NCI-H187 treated with DMSO at 0.1 percent for 48 hours (cell line): ENCODE measurements around the gene ALKBH2.

Experiments
- DNase-seq: peaks from one replicate; lab custom pipeline; 2025; lab: John Stamatoyannopoulos, UW

Gene ALKBH2

DNA sequence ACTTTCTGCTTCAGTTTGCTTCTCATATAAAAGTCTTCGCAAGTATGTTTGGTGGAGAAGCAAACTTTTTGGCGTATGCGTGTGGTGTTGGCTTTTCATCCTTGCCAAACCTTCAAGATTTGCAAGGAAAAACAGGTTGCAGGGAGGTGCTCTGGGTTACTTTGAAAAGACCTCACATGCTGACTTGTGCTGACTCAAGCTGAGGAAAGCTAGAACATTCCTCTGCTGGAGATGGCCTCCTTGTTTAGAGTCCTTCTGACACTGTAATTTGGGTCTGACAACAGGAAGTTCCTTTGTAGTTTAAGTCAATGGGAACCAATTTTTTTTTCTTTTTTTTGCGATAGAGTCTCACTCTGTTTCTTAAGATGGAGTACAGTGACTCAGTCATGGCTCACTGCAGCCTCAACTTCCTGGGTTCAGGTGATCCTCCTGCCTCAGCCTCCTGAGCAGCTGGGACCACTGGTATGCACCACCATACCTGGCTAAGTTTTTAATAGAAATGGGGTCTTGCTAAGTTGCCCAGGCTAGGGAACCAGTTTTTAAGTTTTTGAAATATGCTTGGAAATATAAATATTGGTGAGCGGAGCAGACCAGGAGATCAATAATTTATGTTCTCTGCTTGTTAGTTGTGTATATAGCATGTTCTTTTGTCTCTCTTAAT, 20.5 kb upstream of the ALKBH2 start:
- no peak for DNase-seq

DNA sequence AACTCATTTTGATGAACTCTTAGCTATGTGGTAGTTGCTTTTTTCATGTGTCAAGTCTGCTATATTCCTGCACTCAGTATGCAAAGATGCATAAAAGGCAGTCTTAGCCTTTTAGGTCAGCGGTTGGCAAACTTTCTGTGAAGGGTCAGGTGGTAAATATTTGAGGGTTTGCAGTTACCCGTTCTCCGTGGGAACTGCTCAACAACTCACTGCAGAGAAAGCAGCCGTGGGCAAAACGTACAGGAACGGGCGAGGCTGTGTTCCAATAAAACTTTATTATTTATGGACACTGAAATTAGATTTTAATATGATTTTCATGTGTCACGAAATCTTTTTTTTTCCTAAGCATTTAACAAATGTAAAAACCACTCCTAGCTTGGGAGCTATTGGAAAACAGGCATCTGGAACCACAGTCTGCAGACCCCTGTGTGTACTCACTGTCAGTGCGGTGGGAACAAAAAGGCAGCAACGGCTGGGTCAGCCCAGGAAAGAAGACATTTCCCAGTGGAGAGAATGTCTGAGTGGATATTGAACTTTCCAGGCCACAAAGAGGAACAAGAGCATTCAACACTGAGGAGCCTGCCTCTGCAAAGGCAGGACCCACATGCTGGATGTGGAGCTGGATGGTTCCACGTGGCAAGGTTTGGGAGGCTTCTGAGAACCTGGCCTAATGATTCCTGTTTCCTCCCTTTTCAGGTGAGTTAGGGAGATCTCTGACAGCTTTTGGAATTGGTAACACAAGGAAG, 19.6 kb upstream of the ALKBH2 start:
- no peak for DNase-seq

DNA sequence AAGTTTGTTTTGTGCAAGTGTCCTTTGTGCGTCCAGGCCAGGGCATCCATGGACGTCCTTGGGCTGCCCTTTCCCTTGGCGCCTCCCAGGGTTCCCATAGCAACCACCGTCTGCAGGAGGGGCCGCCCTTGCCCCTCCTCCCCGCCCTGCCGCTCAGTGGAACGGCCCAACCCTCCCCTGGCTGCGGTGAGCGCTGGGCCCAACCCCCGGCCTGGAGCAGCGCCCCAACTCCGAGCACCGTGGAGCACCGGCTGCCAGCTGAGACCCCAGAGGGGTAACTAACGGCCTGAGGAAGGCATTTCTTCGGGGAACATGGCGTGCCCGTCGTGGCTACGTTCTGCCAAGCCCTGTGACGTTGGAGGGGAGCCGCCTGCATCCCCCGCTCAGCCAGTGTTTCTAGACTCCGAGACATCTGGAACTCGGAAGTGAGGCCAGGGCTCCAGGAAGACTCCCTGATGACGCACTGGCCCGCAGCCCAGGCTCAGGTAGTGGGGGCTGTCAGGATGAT, 17.8 kb upstream of the ALKBH2 start:
- no peak for DNase-seq

DNA sequence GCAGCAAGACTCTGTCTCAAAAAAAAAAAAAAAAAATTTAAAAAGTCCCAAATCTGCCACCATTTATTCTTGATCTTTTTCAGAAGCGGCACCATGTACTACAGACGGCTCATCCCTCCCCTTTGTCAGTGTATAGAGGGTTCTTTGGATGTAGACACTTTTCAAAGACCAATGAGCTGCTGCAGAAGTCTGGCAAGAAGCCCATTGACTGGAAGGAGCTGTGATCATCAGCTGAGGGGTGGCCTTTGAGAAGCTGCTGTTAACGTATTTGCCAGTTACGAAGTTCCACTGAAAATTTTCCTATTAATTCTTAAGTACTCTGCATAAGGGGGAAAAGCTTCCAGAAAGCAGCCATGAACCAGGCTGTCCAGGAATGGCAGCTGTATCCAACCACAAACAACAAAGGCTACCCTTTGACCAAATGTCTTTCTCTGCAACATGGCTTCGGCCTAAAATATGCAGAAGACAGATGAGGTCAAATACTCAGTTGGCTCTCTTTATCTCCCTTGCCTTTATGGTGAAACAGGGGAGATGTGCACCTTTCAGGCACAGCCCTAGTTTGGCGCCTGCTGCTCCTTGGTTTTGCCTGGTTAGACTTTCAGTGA, 16.6 kb upstream of the ALKBH2 start:
- no peak for DNase-seq

DNA sequence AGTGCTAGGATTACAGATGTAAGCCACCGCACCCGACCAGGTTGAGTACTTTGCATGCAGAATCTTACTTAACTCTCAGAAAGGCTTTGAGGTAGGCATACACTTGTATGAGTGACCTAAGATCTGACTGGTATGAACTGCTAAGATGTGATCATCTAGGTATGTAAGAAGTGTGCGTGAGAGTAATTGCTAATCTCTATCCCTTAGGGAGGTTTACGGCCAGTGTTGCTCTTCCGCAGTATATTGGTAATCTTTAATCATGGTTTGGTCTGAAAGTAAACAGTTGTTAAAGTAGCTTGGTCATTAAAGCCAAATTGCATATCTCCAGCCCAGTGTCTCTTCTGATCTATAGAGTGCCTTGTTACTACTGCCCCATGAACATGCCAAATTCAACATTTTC, 11.9 kb upstream of the ALKBH2 start:
- no peak for DNase-seq

DNA sequence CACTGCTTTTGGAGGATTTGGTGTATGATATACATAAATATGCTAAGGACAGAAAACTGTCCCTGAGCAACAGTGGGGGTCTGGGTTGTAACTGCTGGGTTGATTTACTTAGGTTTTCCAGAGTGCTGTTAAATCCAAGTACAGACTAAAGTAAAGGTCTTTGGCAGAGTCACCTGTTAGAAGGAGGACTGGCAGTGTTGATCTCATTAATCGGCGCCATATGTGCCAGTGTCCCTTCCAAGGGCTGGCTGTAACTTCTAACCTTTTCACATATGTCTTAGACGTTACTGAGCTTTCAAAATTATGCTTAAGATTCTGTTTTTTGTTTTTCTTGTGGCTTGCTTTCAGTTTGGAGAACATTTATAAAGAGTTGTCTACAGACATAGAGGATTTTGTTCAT, 9.2 kb upstream of the ALKBH2 start:
- no peak for DNase-seq

DNA sequence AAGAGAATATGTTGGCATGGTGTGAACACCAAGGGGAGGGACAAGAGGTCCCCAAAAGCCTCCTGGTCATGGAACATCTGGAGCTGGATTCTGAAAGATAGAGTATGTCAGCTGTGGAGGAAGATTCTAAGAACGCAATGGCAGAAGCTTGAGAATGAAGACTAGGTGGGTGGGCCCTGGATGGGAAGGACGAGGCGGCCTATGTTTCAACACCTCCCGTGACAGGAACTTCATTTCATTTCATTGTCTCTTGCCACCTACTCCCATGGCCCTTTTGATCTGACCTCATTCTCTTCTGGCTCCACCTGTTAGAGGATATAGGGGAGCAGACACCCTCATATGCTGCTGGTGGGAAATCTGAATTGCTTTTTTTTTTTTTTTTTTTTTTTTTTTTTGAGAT, 7.5 kb upstream of the ALKBH2 start:
- no peak for DNase-seq

DNA sequence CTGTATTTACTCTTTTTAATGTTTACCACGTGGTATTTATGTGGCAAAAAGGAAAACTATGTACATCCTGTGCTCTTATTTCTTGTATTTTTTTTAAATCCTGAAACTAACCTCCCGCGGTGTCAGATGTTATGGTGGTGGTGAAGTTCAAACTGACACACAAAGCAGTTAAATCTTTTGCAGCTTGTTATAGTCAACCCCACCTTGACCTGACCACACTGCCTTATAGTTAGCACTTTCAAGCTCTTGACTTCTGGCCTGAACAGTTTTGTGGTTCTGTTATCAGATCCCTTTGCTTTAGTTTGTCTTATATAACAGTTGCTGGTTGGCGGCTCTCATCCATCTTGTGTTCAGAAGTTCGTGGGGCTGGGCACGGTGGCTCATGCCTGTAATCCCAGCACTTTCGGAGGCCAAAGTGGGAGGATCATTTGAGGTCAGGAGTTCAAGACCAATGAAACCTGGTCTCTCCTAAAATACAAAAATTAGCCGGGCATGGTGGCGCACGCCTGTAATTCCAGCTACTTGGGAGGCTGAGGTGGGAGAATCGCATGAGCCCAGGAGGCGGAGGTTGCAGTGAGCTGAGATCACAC, 6.3 kb upstream of the ALKBH2 start:
- no peak for DNase-seq

DNA sequence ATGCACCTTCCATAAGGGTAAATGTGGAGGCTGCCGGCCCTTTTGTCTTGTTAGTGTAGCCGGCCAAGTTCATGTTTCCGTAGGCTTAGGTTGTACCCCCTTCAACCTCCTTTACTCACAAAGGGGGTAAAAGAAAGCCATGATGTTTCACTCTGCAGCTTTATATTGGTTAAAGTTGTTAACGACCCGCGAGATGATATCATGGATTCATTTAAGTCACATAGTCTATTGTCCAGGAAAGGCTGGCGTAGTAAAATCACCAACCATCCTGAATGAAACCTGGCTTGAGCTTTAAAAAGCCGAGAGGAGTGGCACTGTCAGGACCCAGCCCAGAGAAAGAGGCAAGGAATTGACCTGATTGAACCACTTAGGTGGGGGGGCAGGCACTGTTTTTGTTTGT, 5.4 kb upstream of the ALKBH2 start:
- DNase-seq, result no peak

DNA sequence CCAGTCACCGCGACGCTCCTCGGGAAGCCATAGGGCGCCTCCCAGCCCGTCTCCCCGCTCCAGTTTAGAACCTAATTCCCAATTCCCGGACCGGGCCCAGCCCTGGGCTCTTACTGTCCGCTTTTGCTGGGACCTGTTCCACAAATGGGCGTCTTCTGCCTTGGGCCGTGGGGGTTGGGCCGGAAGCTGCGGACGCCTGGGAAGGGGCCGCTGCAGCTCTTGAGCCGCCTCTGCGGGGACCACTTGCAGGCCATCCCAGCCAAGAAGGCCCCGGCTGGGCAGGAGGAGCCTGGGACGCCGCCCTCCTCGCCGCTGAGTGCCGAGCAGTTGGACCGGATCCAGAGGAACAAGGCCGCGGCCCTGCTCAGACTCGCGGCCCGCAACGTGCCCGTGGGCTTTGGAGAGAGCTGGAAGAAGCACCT, 4.9 kb upstream of the ALKBH2 start:
- no peak for DNase-seq

DNA sequence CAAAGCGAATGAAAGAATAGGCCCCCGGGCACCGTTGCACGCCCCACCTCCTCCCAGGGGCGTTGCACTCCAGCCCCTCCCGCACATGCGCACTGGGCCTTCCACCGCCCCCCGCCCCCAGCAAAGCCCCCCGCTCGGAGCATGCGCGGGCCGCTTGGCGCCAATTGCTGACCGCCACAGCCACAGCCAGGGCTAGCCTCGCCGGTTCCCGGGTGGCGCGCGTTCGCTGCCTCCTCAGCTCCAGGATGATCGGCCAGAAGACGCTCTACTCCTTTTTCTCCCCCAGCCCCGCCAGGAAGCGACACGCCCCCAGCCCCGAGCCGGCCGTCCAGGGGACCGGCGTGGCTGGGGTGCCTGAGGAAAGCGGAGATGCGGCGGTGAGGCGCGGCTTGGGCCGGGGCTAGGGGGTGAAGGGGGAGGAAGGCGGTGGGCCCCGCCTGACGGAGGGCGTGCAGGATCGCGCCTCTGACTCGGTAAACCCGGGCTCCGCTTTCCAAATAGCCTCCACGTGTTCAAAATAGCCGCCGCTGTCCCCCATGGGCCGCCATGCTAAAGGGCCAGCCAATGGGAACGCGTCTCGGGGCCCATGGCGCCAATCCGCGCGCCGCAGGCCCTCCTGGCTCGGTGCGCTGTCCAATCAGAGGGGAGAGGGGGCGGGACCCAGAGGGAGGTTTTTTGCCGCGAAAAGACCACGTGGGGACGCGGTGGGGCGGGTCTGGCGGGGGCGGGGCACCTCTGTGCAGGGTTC, 4.3 kb upstream of the ALKBH2 start, which contains the start of gene UNG:
UNG (plus strand) TSS at position 163 of the 748 bp plus-strand sequence; CDS start at position 246, 83 bp downstream.
- peak; percentile 79 for DNase-seq

DNA sequence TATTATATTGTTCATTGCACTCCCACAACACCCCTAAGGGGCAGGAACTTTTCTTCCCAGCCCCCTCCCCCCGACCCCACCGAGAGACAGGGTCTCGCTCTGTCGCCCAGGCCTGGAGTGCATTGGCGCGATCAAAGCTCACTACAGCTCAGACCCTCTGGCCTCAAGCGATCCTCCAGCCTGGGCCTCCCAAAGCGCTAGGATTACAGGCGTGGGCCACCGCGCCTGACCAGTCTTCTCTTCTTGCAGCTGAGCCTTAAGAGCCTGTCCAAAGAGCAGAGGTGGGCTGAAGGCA, 3.8 kb upstream of the ALKBH2 start:
- no peak for DNase-seq

DNA sequence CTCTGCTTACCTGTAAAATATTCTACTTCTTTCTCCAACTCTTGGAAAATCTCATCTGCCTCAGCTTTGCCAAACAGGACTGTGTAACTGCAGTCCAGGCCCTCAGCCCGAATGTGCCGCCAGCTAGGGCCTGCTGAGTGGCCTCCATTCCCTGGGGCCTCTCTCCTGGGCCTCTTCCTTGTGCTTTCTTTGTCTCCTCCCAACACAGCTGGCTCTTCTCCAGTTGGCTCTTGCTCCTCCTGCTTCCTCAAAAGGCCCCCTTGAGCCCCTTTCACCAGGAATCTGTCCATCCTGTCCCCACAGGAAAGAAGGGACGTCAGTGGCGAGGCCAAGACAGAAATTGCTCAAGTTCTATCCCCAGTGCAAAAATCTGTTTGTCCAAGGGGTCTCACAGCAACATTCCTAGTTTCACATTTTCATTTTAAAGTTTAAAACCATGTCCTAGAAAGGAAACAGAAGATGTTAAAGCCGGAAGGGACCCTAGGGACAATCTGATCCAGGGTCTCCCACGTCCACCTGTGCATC, 713 bp downstream of the ALKBH2 start:
- DNase-seq, result no peak

DNA sequence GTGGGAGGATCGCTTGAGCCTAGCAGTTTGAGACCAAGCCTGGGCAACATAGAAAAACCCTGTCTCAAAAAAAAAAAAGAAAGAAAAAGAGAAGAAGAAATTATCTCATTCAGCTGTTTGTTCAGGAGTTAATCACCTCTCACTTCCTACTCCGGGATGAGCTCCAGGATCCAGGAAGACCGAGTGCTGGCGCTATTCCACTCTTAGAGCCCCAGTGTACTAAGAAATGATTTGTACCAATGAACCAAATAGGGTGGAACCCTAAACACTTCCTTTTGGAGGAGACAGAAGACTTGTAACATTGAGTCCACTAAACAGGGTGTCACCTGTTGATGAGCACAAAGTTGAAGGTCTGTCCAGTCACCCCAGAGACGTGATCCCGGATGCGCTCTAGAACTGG, 3.6 kb downstream of the ALKBH2 start:
- no peak for DNase-seq

DNA sequence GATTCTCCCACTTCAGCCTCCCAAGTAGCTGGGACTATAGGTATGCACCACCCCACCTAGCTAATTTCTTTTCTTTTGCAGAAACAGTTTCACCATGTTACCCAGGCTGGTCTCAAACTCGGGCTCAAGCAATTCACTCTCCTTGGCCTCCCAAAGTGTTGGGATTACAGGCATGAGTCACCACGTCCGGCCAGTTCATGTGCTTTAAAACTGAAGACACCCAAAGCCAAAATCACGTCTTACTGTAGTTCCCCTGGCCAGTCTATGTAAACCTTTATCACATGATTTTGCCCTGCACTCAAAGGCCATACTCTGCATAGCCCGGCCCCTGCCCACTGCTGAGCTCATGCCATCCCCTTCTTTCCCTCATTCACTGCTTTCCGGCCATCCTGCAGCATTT, 4.5 kb downstream of the ALKBH2 start:
- no peak for DNase-seq

DNA sequence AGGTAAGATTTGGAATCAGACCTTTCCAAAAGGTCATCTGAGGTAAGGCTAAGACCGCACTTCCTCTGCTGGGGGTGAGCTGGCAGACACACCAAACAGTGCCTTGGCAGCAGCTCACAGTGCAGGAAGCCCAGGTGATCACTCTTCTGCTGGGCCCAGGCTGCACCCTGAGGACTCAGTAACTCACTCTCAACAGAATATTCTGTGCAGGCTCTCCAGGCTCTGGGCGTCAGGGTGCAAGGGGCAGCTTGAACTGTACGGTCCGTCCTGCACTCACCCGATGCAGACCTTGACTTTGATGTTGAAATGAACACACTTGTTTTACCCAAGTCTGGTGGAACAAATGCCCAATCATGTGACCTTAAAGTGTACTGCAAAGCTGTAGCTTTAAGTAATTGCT, 6.0 kb downstream of the ALKBH2 start:
- DNase-seq, result no peak

DNA sequence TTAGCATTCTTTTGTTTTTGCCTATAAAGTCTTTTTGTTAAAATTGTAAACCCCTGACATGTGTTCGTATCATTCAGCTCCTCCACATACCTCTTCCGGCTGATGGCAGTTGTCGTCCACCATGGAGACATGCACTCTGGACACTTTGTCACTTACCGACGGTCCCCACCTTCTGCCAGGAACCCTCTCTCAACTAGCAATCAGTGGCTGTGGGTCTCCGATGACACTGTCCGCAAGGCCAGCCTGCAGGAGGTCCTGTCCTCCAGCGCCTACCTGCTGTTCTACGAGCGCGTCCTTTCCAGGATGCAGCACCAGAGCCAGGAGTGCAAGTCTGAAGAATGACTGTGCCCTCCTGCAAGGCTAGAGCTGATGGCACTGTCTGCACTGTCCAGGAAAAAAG, 7.7 kb downstream of the ALKBH2 start:
- DNase-seq, result no peak

DNA sequence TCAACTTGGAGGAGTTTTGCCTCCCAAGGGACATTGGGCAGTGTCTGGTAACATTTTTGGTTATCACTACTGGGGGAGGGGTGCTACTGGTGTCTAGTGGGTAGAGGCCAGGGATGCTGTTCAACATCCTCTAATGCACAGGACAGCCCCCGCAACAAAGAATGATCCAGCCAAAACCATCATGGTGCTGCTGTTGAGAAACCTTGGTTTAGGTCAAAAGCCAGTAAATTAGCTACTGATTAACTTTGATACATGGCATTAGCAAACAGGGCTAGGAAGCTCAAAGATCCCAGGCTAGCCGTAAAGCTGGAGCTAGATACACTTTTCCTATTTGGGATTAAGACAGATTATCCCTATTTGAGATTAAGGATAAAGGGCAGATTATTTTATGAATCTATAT, 8.8 kb downstream of the ALKBH2 start:
- DNase-seq, result no peak

DNA sequence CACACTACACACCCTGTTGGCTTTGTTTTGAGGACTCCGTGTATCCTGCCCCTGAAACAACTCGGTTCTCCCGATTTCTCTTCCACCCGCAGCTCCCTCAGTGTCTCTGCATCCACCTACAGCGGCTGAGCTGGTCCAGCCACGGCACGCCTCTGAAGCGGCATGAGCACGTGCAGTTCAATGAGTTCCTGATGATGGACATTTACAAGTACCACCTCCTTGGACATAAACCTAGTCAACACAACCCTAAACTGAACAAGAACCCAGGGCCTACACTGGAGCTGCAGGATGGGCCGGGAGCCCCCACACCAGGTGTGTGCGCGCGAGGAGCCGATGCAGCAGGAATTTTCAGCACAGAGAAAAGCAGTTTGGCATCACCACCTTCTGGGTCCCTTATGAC, 10.5 kb downstream of the ALKBH2 start:
- no peak for DNase-seq

DNA sequence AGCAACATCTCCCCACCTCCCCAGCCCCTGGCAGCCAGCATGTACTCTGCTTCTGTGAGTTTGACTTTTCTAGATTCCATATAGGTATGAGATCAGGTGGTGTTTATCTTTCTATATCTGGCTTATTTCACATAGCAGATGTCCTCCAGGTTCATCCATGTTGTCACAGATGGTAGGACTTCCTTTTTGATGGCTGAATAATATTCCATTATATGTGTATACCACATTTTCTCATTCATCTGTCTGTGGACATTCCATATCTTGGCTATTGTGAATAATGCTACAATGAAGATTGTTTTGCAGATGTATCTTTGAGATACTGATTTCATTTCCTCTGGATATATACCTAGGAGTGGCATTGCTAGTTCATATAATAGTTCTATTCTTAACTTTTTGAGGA, 18.4 kb downstream of the ALKBH2 start:
- DNase-seq, result no peak

DNA sequence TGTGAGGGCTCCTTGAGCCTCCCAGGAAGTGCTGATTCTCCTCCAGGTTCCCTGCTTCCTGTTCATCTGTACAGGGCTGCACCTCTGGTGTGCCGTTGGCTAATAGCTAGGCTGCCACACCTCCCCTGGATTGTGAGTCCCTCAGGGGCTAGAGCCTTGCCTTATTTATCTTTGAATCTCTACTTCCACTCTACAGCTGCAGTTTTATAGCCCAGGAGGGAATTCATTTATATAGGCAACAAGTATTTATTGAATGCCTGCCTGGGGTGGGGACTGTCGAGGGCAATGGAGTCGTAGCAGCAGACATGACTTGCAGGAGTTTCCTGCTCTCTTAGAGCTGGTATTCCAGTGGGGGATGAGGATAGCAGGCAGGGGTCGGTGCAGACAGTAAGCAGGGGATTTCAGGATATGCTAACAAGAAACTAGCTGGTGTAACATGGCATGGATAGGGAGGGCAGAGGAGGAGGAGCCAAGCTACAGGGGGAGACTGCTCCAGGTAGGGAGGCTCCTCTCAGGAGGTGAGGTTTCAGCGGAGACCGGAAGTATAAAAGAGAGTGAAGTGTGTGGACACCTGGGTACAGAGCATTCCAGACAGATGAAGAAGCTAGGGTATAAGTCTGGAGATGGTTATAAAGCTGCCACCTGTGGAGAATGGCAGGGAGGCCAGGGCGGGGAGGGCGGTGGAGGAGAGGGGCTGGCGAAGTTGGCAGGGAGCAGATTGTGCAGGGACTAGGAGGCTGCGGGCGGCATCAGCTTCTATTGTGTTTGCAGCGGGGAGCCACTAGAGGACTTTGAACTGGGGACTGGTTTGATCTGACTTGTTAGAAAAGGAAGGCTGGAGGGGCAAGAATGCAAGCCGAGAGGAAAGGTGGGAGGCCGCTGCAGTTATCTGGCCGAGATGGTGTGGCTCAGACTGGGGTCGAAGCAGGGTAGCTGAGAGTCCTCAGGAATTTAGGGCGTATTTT, 23.7 kb downstream of the ALKBH2 start:
- no peak for DNase-seq
